SHP77 (cell line): Measurements from ENCODE around the gene CHN2.
"Not testable (repeated sequence)": the region's sequence is repeated elsewhere in the genome, so short reads cannot be mapped to it uniquely, and the experiment has no call there.

Experiments
- DNase-seq, 2 experiments: peaks; one replicate each; lab custom pipeline; 2025; lab: John Stamatoyannopoulos, UW

Gene CHN2

GRCh38 chr7:29256693-29257002, 62.1 kb downstream of the CHN2 start:
- DNase-seq, result no peak

- DNase-seq, result no peak
Measured at GRCh38 chr7:29258951-29259350, 64.4 kb downstream of the CHN2 start.

GRCh38 chr7:29262191-29262917, 67.8 kb downstream of the CHN2 start:
- no peak for DNase-seq

GRCh38 chr7:29263601-29264207, 69.1 kb downstream of the CHN2 start:
- DNase-seq, result not testable (repeated sequence)

GRCh38 chr7:29265208-29265923, 70.8 kb downstream of the CHN2 start:
- no peak for DNase-seq

- DNase-seq, result no peak
Measured at GRCh38 chr7:29269935-29270334, 75.4 kb downstream of the CHN2 start.

- no peak for DNase-seq
Measured at GRCh38 chr7:29270594-29271318, 76.2 kb downstream of the CHN2 start.

GRCh38 chr7:29271319-29271658, 76.7 kb downstream of the CHN2 start:
- no peak for DNase-seq

- DNase-seq, result no peak
Measured at GRCh38 chr7:29272057-29272456, 77.5 kb downstream of the CHN2 start.

GRCh38 chr7:29274146-29275017, 79.8 kb downstream of the CHN2 start:
- no peak for DNase-seq

GRCh38 chr7:29275018-29275318, 80.4 kb downstream of the CHN2 start:
- no peak for DNase-seq

- no peak for DNase-seq
Measured at GRCh38 chr7:29275493-29275892, 80.9 kb downstream of the CHN2 start.

GRCh38 chr7:29276199-29276598, 81.6 kb downstream of the CHN2 start:
- no peak for DNase-seq

- no peak for DNase-seq
Measured at GRCh38 chr7:29276806-29277205, 82.2 kb downstream of the CHN2 start.

- no peak for DNase-seq
Measured at GRCh38 chr7:29277436-29278215, 83.1 kb downstream of the CHN2 start.

GRCh38 chr7:29278337-29279069, 83.9 kb downstream of the CHN2 start:
- peak; percentile 48 to 60 for DNase-seq

- DNase-seq, result peak; percentile 99
Measured at GRCh38 chr7:29281782-29282541, 87.4 kb downstream of the CHN2 start.

GRCh38 chr7:29282819-29283414, 88.3 kb downstream of the CHN2 start:
- DNase-seq, result peak; percentile 82 to 88

- DNase-seq, result no peak
Measured at GRCh38 chr7:29284696-29285443, 90.3 kb downstream of the CHN2 start.
